ENCODE measurements around the gene KLHL12.
"Not testable (repeated sequence)": the region's sequence is repeated elsewhere in the genome, so short reads cannot be mapped to it uniquely, and the experiment has no call there.

Gene KLHL12

DNA sequence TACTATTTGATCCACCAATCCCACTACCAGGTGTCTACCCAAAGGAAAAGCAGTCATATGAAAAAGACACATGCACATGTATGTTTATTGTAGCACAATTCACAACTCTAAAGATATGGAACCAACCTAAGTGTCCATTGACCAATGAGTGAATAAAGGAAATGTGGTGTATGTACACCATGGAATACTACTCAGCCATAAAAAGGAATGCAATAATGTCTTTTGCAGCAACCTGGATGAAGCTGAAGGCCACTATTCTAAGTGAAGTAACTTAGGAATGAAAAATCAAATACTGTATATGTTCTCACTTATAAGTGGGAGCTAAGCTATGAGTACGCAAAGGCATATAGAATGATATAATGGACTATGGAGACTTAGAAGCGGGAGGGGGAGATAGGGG, 18.4 kb upstream of the KLHL12 start:
- no peak for DNase-seq

DNA sequence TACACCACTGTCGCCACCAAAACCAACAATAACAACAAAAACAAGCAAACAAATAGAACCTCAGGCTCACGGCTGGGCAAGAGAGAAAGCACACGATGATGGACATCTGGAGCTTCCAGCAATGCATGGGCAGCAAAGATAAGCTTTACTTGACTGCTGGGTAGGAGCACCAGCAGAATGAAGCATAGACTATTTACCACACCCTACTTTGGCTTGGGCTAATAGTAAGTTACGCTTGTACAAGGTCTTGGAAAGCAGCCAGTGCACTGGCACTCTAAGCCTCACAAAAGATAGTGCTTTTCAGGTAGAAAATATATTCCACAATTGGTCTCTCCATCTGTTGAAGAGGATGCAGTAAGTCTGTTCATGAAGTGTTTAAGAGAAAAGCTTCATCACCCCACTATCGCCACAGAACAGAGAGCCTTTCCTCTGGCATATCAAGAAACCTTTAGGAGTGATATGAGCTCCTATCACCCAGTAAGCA, 17.4 kb upstream of the KLHL12 start:
- DNase-seq = no peak

DNA sequence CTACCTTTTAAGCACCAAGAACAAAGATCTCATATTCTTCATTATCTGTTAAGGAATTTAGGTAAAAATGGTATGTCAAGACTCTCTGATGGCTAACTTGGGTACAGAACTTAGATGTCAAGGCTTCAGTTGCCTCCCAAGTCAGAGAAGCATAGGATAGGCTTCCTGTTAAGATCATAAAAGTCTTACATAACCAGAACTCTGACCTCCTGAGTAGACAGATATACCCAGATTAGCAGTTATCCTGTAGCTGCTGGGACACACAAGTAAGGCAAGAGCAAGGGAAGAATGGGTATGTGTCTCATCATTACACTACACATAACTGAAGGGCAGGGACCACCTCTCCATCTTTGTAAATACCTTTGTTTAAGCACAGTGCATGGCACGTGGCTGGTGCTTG, 15.4 kb upstream of the KLHL12 start:
- DNase-seq = no peak

DNA sequence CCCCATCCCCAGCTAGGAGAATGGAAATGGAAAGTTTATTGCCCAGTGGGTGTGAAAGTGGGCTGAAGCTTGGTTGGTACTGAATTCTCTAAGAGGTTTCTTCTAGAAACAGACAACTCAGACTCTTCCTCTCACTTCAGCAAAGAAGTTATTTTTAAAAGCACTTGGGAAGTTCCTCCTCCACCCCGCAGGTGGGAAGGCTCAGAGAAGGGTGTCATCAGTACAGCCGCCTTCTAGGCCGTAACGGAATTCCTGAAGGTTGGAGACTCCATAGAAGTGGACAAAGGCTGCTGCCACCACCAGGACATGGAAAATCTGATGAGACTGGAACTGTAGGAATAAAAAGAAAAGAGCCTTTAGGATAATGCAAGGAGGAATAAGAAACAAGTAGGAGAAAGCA, 14.3 kb upstream of the KLHL12 start:
- no peak for DNase-seq

DNA sequence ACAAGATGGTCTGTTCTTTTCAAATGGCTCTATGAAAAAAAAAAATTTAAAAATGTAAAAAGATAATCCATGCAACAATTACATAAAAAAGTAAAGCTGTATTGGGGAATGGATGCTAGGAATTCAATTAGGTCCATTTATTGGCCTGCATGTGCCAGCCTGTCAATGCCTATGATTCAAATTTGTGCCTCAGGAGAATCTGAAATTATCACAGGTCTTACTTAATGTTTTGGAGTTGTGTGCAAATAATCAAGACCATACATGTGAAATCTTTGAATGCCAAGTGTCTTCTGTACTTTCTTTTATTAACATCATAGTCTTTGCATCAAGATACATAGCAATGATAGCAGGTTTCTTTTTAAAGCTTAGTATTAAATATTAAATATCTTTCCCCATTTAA, 13.5 kb upstream of the KLHL12 start:
- no peak for DNase-seq

DNA sequence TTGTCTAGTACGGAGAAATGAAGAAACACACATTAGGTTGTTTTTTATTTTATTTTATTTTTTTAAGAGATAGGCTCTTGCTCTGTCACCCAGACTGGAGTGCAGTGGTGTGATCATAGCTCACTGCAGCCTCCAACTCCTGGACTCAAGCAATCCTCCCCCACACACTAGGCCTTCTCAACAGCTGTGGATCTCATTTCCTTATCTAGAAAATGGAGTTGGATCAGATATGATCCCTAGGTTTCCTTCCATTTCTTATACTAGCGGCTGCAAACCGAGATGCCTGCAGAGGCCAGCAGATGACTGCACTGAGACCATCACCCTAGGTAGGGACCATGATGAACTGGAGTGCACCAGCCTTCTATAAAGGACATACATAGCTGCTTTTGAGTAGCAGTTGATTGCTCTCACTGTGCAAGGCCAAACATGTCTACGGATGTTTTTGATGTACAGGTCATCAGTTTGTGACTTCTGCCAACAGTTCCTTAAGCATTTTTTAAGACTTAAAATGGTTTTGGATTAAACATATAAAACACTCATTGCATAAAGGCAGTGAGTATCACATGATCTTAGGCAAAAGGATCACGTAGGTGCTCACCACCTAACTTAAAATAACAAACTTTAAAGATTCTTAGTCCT, 11.4 kb upstream of the KLHL12 start:
- no peak for DNase-seq

DNA sequence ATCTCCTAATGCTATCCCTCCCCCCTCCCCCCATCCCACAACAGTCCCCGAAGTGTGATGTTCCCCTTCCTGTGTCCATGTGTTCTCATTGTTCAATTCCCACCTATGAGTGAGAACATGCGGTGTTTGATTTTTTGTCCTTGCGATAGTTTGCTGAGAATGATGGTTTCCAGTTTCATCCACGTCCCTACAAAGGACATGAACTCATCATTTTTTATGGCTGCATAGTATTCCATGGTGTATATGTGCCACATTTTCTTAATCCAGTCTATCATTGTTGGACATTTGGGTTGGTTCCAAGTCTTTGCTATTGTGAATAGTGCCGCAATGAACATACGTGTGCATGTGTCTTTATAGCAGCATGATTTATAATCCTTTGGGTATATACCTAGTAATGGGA, 9.4 kb upstream of the KLHL12 start:
- not testable (repeated sequence) for DNase-seq

DNA sequence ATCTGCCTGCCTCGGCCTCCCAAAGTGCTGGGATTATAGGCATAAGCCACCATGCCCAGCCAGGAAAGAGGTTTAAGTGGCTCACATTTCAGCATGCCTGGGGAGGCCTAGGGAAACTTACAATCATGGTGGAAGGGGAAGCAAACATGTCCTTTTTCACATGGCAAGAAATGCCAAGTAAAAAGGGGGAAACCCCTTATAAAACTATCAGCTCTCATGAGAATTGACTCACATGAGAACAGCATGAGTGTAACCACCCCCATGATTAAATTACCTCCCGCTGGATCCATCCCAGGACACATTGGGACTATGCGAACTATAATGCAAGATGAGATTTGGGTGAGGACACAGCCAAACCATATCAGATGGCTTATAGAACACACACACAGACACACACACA, 8.8 kb upstream of the KLHL12 start:
- DNase-seq = no peak

DNA sequence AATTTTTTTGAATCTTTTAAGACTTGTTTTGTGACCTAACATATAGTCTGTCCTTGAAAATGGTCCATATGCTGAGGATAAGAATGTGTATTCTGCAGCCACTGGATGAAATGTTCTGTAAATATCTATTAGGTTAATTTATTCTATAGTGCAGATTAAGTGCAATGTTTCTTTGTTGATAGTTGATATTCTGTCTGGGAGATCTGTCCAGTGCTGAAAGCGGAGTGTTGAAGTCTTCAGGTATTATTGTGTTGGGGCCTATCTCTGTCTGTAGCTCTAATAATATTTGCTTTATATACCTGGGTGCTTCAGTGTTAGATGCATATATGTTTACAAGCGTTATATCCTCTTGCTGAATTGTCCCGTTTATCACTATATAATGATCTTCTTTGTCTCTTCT, 7.7 kb upstream of the KLHL12 start:
- DNase-seq = no peak

DNA sequence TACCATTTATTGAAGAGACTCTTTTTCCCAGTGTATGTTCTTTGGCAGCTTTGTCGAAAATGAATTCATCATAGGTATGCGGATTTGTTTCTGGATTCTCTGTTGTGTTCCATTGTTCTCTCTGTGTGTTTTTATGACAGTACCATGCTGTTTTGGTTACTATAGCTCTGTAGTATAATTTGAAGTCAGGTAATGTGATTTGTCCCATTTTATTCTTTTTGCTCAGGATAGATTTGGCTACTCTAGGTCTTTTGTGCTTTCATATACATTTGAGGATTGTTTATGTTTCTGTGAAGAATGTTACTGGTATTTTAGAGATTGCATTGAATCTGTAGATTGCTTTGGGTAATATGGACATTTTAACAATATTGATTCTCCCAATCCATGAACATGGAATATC, 5.4 kb upstream of the KLHL12 start:
- DNase-seq = no peak

DNA sequence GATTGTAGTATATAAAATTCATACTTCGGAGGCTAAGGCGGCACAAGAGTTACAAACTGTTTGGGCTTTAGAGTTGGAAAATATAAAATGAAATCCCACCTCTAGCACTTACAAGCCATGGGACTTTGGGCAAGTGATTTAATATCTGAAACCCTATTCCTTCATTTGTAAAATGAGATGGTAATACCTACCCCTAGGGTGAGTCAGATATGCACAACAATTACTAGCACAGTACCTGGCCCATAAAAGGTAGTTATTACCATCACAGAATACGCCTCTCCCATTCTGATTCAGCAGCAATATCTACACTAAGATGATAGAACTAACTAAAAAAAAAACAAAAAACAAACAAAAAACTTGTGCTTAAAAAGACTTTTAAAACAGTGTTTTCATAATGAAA, 3.5 kb downstream of the KLHL12 start:
- DNase-seq = no peak

DNA sequence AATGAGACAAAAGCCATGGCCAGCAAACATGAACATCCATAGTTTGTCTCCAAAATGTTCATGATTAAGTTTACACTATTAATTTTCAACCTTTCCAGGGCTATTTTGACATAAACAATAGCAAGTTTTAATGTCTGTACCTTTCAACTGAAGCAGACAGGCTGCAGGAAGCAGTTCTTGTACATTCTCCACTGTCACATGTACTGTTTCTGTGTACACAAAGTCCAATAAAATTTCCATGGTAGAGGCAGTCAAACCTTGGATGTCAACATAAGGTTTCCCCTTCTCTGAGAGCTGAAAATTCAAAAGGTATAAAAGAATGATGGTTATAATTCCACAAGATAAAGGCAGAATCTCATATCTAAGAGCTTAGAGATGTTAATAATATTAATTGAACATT, 7.4 kb downstream of the KLHL12 start:
- no peak for DNase-seq

DNA sequence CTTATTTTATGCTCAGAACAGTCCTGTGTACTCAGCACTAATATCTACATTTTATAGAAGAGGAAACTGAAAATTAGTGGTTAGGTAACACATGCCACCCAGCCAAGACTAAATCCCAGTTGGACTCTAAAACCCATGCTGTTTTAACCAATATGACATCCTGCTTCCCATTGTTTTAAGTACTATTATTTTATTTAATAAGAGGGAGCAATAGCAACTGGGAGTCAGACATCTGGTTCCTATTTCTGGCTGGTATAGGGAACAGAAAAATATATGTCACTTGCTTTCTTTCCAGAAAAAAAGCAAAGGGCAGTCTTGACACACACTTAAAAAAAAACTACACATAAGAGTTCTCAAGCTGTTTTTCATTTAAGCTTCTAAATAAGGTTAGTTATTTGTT, 11.9 kb downstream of the KLHL12 start:
- no peak for DNase-seq

DNA sequence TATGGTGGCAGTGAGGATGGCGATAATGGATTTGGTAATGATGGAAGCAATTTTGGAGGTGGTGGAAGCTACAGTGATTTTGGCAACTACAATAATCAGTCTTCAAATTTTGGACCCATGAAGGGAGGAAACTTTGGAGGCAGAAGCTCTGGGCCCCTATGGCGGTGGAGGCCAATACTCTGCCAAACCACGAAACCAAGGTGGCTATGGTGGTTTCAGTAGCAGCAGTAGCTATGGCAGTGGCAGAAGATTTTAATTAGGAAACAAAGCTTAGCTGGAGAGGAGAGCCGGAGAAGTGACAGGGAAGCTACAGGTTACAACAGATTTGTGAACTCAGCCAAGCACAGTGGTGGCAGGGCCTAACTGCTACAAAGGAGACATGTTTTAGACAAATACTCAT, 14.6 kb downstream of the KLHL12 start:
- not testable (repeated sequence) for DNase-seq

DNA sequence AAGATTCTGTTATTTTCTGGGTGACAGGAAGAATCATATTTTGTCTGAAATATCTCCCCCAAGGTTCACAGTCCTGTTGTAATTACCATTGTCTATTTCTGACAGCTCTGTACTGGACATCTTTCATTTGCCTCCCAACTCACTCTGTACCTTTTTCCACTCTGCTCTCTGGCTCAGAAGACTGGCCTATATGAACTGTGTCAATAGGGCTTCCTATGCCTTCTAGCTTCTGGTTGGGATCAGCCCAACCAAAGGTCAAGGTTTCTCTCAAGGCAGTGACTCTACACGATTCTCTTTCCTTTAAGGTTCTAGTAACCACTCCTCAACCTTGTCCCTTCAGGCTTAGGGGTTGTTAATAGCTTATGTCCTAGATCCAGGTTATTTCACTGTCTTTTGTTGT, 17.5 kb downstream of the KLHL12 start:
- no peak for DNase-seq

DNA sequence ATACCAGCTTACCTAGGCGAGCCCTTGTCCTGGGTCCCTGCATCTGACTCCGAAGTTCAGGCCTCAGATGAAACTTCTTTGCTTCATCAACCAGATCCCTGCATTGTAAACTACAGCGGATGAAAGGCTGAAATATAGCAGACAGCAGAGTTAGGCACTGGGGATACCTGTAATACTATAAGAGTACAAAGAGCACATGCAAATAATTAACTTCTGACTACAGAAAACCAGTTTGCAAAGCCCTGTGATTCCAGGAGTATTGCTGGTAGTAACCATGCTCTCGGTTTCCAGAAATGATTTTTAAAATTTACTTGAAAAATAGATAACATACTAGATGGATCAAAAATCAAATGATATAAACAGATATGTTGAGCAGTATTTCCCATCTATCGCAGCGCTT, 18.0 kb downstream of the KLHL12 start:
- DNase-seq = no peak

DNA sequence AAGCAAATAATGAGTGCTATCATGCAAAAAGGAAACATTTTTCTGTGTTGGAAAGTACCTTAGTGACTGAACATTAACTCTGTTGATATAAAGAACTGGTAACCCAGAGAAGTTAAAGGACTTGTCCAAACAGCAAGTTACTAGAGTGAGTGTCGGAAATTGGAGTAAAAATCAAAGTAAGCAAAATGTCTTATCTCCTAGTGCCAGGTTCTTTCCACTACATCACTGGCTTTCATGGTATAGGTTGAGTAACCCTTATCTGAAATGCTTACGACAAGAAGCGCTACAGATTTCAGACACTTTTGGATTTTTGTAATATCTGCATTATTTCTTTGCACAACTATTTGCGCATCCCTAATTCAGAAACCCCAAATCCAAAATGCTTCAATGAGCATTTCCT, 21.7 kb downstream of the KLHL12 start:
- DNase-seq = no peak

DNA sequence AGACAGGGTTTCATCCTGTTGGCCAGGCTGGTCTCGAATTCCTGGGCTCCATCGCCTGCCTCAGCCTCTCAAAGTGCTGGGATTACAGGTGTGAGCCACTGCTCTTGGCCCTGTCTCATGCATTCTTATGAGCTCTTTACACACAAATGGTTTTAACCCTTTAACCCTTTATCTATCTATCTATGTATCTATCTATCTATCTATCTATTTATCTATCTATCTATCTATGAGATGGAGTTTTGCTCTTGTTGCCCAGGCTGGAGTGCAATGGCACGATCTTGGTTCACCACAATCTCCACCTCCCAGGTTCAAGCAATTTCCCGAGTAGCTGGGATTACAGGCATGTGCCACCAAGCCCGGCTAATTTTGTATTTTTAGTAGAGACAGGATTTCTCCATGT, 23.2 kb downstream of the KLHL12 start:
- DNase-seq = not testable (repeated sequence)

DNA sequence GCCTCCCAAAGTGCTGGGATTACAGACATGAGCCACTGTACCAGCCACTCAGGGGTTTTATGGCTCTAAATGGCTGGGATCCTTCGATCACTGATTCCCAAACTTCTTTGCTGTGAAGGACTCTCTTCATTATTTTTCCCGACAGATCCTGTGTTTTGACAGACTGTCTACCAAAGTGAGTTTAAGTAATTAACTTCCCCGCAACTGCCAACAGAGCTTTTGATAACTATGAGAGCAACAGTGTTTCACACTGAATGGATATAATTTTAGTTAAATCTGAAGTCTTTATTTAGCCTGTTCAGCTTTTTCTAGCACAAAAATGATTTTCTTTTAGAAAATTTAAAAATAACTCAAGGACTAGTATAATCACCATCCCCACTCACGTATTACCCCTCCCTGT, 25.5 kb downstream of the KLHL12 start:
- DNase-seq = no peak

DNA sequence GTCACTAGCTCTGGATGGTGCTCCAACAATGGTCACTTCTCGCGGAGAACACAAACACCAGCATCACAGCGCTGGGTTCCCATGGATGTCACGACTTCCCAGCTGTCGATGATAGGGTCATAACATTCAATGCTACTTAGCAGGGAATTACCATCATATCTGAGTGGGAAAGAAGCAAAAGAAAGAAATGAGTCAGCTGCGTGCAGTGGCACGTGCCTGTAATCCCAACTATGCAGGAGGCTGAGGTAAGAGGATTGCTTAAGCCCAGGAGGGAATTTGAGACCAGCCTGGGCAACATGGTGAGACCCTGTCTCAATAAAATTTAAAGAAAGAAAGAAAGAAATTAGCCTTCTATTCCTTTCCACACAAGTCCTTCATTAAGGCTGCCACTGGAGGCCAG, 34.5 kb downstream of the KLHL12 start:
- DNase-seq = no peak

DNA sequence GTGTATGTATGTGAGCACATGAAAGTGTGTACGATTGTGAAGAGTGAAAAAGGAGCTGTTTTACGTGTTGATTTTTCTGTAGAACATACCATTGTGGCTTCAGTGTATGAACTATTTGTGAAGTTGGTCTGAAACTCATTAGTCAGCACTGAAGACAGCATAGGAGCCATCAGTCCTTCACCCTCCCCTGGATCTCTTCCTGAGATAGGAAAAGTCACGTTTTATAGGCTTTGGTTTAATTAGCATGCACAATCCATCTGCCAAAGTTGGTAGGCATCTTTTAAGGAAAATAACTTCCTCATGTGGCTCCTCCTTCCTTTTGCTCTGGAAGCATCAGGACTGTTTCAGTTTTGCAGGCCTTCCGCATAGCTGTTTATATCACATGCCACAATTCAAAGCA, 36.6 kb downstream of the KLHL12 start:
- DNase-seq = no peak

DNA sequence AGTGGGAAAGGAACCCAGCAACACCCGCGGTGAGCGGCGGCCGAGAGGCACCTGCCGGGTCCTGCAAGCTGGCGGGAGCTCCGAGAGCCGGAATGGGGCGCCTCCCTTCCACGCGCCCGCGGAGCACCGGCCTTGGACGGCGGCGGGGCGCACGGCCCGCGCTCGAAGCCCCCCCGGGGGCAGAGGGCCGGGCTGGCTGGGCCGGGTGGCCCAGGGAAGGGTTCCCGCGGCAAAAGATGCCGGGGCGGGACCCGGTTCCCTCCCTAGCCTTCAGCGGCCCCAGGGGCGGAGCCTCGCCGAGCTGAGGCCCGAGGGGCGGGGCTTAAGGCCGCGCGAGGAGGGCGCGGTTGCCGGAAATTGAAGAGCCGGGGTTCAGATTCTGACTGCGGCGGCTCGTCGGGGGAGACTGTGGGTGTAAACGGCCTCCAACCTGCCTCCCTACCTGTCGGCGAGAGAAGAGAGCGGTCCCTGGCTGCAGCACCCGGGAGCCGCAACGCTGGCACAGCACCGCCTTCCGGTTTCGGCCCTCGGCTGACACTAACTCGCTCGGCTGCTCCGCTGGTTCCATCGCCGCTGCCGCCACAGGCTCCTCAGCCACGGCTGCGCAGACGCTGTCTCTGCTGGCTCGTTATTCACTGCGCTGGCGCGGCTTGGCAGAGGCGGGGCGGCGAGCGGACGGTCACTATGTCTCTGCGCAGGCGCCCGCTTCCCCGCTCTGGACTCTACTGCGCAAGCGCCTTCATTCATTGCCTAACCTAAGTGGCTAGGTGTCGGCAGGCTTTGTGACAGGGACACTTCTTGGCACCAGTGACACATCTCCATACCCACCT, 38.3 kb downstream of the KLHL12 start, which contains the start of gene RABIF:
Gene RABIF (minus strand): TSS at position 619 of the 830 bp plus-strand sequence. CDS start 51 bp downstream, at position 568.
- peak; percentile 98 for DNase-seq

DNA sequence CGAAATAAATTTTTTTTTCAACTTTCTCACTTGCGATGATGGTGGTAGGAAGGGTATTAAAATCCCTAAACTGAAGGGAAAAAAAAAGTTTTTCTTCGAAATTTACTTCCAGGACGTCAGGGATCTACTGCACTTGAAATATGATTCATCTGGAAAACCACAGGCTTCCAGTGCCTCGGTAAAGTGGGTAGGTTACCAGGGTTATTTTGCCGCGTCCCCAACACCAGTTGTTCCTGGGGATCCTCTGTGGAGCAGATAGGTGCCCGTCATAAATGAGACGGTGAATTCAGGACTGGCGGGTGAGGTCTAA, 38.9 kb downstream of the KLHL12 start:
- DNase-seq = no peak

DNA sequence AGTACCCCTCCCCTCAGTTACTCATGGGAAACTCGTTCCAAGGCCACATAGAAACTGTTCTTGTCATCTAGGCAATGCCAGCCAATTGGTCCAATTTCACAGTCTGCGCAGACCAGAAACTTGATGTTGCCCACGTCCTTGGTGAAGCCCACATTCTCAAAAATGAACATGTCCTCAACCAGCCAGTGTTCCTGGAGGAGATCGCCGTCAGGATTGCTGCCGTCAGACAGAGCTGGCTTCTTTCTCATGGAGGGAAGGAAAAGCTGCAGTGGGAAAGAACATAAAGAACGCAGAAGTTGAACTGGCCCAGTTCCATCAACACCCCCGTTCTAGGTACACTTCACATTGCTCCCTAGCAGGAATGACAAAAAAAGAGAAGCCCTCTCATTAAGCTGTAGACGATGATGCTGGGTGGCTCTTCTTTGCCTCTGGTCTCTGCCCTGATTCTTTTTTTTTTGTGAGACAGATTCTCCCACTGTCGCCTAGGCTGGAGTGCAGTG, 46.0 kb downstream of the KLHL12 start:
- no peak for DNase-seq

DNA sequence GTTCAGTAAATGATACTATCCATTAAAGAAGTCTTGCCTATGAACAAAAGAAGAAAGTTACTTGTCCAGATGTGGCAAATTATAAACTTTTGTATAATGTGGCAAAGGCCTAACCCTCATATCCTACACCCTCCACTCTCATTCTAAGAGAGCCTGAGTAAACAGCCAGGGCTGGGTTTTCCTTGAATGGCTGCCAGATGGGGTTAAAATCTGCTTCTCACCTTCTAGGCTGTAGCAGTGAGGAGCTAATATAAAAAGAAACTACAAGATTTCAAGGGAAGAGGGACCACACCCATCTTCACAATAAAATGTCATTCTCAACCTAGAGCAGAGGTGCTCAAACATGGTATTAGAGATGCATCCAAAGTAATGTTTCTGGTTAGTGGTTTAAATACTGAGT, 47.0 kb downstream of the KLHL12 start:
- no peak for DNase-seq

Data from femur (tissue), 1 donor.